Activated CD4-positive, alpha-beta T cell treated with anti-CD3 and anti-CD28 coated beads, Interleukin-2, amount 50 U/mL, for 48 hours (primary cell): Measurements from ENCODE around the gene DDX17.
A peak's percentile ranks its signal among the peaks of the same experiment; 100 is the strongest.

Experiments used
- DNase-seq, 2 experiments: peaks; one replicate each; pipeline ENCODE4 v3.0.0-alpha.2; 2020

The DDX17 gene

GRCh38 chr22:38506118-38506962, at the start of gene DDX17:
TSS of gene DDX17 (minus strand) at chr22:38506311.
- peak; percentile 94 to 95 for DNase-seq

GRCh38 chr22:38554281-38554680, 48.2 kb upstream of the DDX17 start:
- DNase-seq: no peak

- DNase-seq: no peak
Observed at GRCh38 chr22:38549101-38549894, 43.2 kb upstream of the DDX17 start.

GRCh38 chr22:38540701-38541100, 34.6 kb upstream of the DDX17 start:
- no peak for DNase-seq

GRCh38 chr22:38531251-38531938, 25.3 kb upstream of the DDX17 start:
- DNase-seq: no peak

- DNase-seq: no peak
Observed at GRCh38 chr22:38524429-38524828, 18.3 kb upstream of the DDX17 start.

GRCh38 chr22:38523479-38523878, 17.4 kb upstream of the DDX17 start:
- DNase-seq: no peak

- DNase-seq: no peak
Observed at GRCh38 chr22:38523029-38523428, 16.9 kb upstream of the DDX17 start.

- DNase-seq: no peak
Observed at GRCh38 chr22:38519453-38520250, 13.5 kb upstream of the DDX17 start.

GRCh38 chr22:38518620-38519019, 12.5 kb upstream of the DDX17 start:
- DNase-seq: no peak

GRCh38 chr22:38513063-38513462, 7.0 kb upstream of the DDX17 start:
- DNase-seq: peak; percentile 17 to 32

- no peak for DNase-seq
Observed at GRCh38 chr22:38510416-38510970, 4.4 kb upstream of the DDX17 start.

GRCh38 chr22:38505541-38506117, 482 bp downstream of the DDX17 start:
- peak; percentile 56 to 66 for DNase-seq

- peak; percentile 67 to 73 for DNase-seq
Observed at GRCh38 chr22:38504731-38505540, 1.2 kb downstream of the DDX17 start.

GRCh38 chr22:38503021-38503420, 3.1 kb downstream of the DDX17 start:
- no peak for DNase-seq

GRCh38 chr22:38501797-38502672, 4.1 kb downstream of the DDX17 start:
- DNase-seq: no peak

GRCh38 chr22:38497869-38498268, 8.2 kb downstream of the DDX17 start:
- no peak for DNase-seq

GRCh38 chr22:38494939-38495338, 11.2 kb downstream of the DDX17 start:
- no peak for DNase-seq

GRCh38 chr22:38494498-38494897, 11.6 kb downstream of the DDX17 start:
- no peak for DNase-seq
